ENCODE results near the gene TBP.
"Not testable (repeated sequence)": the region's sequence is repeated elsewhere in the genome, so short reads cannot be mapped to it uniquely, and the experiment has no call there.

Gene TBP

DNA sequence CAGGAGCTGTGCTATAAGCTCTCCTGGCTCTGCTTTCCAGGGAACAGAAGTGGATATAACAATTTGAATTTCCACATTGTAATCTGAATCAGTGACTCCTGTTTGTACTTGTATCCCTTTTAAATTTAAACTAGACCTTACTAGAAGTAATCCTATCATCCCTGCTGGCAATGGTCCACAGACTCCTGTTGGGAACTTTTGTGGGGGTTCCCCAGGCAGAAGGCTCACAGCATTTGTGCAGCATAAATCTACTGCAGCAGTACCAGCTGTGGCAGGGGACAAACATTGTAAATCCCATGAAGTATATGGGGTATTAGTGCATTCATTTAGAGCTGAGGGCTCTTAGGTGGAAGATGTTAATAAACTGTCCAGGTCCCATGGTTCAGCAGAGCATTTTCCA is 42.3 kb downstream of the TBP start:
- no peak overlapping the region for H3K4me3 ChIP-seq (ENCODE audit: low read depth in 1 of 5, low read length in 5 of 5)
- H3K9ac ChIP-seq (ENCODE audit: low read length in 5 of 5), result no peak overlapping the region
- H3K27me3 ChIP-seq (ENCODE audit: control insufficient read depth in 5 of 5, insufficient read depth in 4 of 5, low read length in 5 of 5), result peaks cover 0 to 5% (median 0%) of the 10 kb centered on the region in 5 donors
- peaks cover 0 to 11% (median 3%) of the 10 kb centered on the region in 5 donors for H3K9me3 ChIP-seq (ENCODE audit: control insufficient read depth in 5 of 5, low read length in 5 of 5)
- H3K36me3 ChIP-seq (ENCODE audit: control insufficient read depth in 5 of 5, insufficient read depth in 5 of 5, low read length in 5 of 5), result no peaks in the 10 kb centered on the region
- no peak overlapping the region for H3K27ac ChIP-seq (ENCODE audit: low read depth, low read length)
- no peaks in the 10 kb centered on the region for H3K4me1 ChIP-seq (ENCODE audit: control insufficient read depth in 5 of 5, insufficient read depth in 5 of 5, low read length in 5 of 5)

DNA sequence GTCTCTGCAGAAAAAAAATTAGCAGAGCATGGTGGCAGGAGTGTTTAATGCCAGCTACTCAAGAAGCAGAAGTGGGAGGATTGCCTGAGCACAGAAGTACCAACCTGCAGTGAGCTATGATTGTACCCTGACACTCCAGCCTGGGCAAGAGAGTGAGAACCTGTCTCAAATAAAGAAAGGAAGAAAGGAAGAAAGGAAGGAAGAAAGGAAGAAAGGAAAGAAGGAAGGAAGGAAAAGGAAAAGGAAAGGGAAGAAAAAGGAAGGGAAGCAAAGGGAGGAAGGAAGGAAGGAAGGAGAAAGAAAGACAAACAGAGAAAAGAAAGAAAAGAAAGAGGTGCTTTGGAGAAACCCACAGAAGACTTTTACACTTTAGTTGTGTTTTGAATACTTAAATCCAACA is 43.1 kb downstream of the TBP start:
- Histone ChIP-seq H3K27me3 (ENCODE audit: control insufficient read depth in 5 of 5, insufficient read depth in 4 of 5, low read length in 5 of 5) (peaks cover 0 to 5% (median 0%) of the 10 kb centered on the region in 5 donors), H3K27ac (ENCODE audit: low read depth, low read length) (no peak overlapping the region), H3K9me3 (ENCODE audit: control insufficient read depth in 5 of 5, low read length in 5 of 5) (peaks cover 0 to 7% (median 0%) of the 10 kb centered on the region in 5 donors), H3K9ac (ENCODE audit: low read length in 5 of 5) (no peak overlapping the region), H3K4me1 (ENCODE audit: control insufficient read depth in 5 of 5, insufficient read depth in 5 of 5, low read length in 5 of 5) (no peaks in the 10 kb centered on the region), H3K36me3 (ENCODE audit: control insufficient read depth in 5 of 5, insufficient read depth in 5 of 5, low read length in 5 of 5) (no peaks in the 10 kb centered on the region), H3K4me3 (ENCODE audit: low read depth in 1 of 5, low read length in 5 of 5) (no peak overlapping the region)

DNA sequence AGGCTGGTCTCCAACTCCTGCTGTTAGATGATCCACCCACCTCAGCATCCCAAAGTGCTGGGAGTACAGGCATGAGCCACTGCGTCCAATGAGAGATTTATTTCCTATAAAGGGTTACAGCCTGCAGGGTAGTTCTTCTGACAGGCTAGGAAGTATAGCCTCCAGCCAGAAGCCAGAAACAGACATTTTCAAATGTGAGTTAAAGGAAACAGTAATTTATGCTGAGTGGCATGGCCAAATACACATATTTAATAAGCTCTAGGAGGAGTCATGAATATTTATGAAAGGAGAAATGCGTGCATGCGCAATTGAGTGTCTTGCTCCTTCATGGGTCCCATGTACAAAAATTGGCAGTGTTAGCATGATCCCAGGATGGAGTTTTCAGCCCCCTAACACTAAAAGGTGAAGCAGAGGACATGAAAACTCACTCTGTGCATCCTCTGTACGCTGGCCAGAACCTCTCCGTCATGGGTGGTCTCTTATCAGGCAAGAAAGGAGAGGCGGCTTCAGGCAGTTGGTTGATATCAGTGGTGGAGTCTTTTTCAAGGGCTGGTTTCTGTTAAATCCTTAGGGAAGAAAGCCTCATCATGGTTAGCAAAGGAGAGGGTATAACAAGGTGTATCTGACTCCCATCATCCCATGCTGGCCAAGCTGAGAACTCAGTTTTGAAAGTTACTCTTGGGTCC is 51.5 kb downstream of the TBP start:
- Histone ChIP-seq H3K36me3 (ENCODE audit: control insufficient read depth in 5 of 5, insufficient read depth in 5 of 5, low read length in 5 of 5) (no peaks in the 10 kb centered on the region), H3K9ac (ENCODE audit: low read length in 5 of 5) (no peak overlapping the region), H3K27me3 (ENCODE audit: control insufficient read depth in 5 of 5, insufficient read depth in 4 of 5, low read length in 5 of 5) (peaks cover 0 to 15% (median 9%) of the 10 kb centered on the region in 5 donors), H3K27ac (ENCODE audit: low read depth, low read length) (no peak overlapping the region), H3K9me3 (ENCODE audit: control insufficient read depth in 5 of 5, low read length in 5 of 5) (no peaks in the 10 kb centered on the region), H3K4me1 (ENCODE audit: control insufficient read depth in 5 of 5, insufficient read depth in 5 of 5, low read length in 5 of 5) (no peaks in the 10 kb centered on the region), H3K4me3 (ENCODE audit: low read depth in 1 of 5, low read length in 5 of 5) (no peak overlapping the region)

DNA sequence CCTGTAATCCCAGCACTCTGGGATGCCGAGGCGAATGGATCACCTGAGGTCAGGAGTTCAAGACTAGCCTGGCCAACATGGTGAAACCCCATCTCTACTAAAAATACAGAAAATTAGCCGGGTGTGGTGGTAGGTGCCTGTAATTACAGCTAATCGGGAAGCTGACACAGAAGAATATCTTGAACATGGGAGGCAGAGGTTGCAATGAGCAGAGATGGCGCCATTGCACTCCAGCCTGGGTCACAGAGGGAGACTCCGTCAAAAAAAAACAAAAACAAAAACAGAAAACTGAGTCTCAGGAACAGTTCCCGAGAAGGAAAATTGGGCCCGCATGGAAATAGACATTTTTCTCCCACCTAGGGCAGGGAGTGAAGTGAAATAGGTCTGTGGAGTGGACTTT is 55.1 kb downstream of the TBP start:
- H3K4me3 ChIP-seq (ENCODE audit: low read depth in 1 of 5, low read length in 5 of 5); H3K36me3 ChIP-seq (ENCODE audit: control insufficient read depth in 5 of 5, insufficient read depth in 5 of 5, low read length in 5 of 5); H3K27ac ChIP-seq (ENCODE audit: low read depth, low read length); H3K4me1 ChIP-seq (ENCODE audit: control insufficient read depth in 5 of 5, insufficient read depth in 5 of 5, low read length in 5 of 5); H3K9ac ChIP-seq (ENCODE audit: low read length in 5 of 5); H3K9me3 ChIP-seq (ENCODE audit: control insufficient read depth in 5 of 5, low read length in 5 of 5): not testable (repeated sequence)
- H3K27me3 ChIP-seq (ENCODE audit: control insufficient read depth in 5 of 5, insufficient read depth in 4 of 5, low read length in 5 of 5), result peaks cover 0 to 15% (median 9%) of the 10 kb centered on the region in 5 donors

- H3K4me1 ChIP-seq (ENCODE audit: control insufficient read depth in 5 of 5, insufficient read depth in 5 of 5, low read length in 5 of 5); H3K9me3 ChIP-seq (ENCODE audit: control insufficient read depth in 5 of 5, low read length in 5 of 5); H3K36me3 ChIP-seq (ENCODE audit: control insufficient read depth in 5 of 5, insufficient read depth in 5 of 5, low read length in 5 of 5); H3K9ac ChIP-seq (ENCODE audit: low read length in 5 of 5); H3K27ac ChIP-seq (ENCODE audit: low read depth, low read length); H3K4me3 ChIP-seq (ENCODE audit: low read depth in 1 of 5, low read length in 5 of 5): not testable (repeated sequence)
- H3K27me3 ChIP-seq (ENCODE audit: control insufficient read depth in 5 of 5, insufficient read depth in 4 of 5, low read length in 5 of 5), result peaks cover 0 to 10% (median 3%) of the 10 kb centered on the region in 5 donors
Measured at GRCh38 chr6:170612256-170612804, 58.2 kb downstream of the TBP start.

GRCh38 chr6:170616020-170616554 is 61.9 kb downstream of the TBP start:
- H3K27ac ChIP-seq (ENCODE audit: low read depth, low read length); H3K9me3 ChIP-seq (ENCODE audit: control insufficient read depth in 5 of 5, low read length in 5 of 5); H3K4me3 ChIP-seq (ENCODE audit: low read depth in 1 of 5, low read length in 5 of 5); H3K36me3 ChIP-seq (ENCODE audit: control insufficient read depth in 5 of 5, insufficient read depth in 5 of 5, low read length in 5 of 5); H3K9ac ChIP-seq (ENCODE audit: low read length in 5 of 5); H3K4me1 ChIP-seq (ENCODE audit: control insufficient read depth in 5 of 5, insufficient read depth in 5 of 5, low read length in 5 of 5); H3K27me3 ChIP-seq (ENCODE audit: control insufficient read depth in 5 of 5, insufficient read depth in 4 of 5, low read length in 5 of 5): not testable (repeated sequence)

All from subcutaneous abdominal adipose tissue (tissue), 5 donors.